Stimulated activated memory B cell treated with anti-CD40 and anti-IgM and Interleukin-4, amounts not matched to agents 10 μg/mL and 1 μg/mL and 100 μg/mL, for 72 hours (primary cell): Measurements from ENCODE around the gene PARVB.

Experiments used
- ATAC-seq: fragments of 150-1000 bp; cut with Tn5 transposase; 2 replicates; pipeline ENCODE4 v1.10.0; 2021
- H3K27ac Mint-ChIP-seq: one replicate; pipeline ENCODE4 v1.8.0; 2022; ENCODE audit warnings: mild to moderate bottlenecking, mixed read lengths
- H3K27me3 Mint-ChIP-seq: one replicate; pipeline ENCODE4 v1.8.0; 2022; ENCODE audit warnings: mixed read lengths
- H3K36me3 Mint-ChIP-seq: one replicate; pipeline ENCODE4 v1.8.0; 2022; ENCODE audit warnings: mixed read lengths
- H3K4me1 Mint-ChIP-seq: one replicate; pipeline ENCODE4 v1.8.0; 2022; ENCODE audit warnings: mixed read lengths
- H3K4me3 Mint-ChIP-seq: one replicate; pipeline ENCODE4 v1.8.0; 2022; ENCODE audit warnings: mild to moderate bottlenecking, moderate library complexity, mixed read lengths
- H3K9me3 Mint-ChIP-seq: one replicate; pipeline ENCODE4 v1.8.0; 2022; ENCODE audit warnings: mixed read lengths

PARVB gene

GRCh38 chr22:44214764-44215163 lies 190.7 kb downstream of the PARVB start:
- Mint-ChIP-seq H3K4me1 (peaks cover 2% of the 10 kb centered on the region), H3K36me3 (peaks cover 18% of the 10 kb centered on the region), H3K27me3 (no peaks in the 10 kb centered on the region), H3K9me3 (peaks cover 3% of the 10 kb centered on the region), H3K4me3 (no peak overlapping the region), H3K27ac (no peak overlapping the region)
- no peak for ATAC-seq

- H3K4me3 Mint-ChIP-seq: no peak overlapping the region
- H3K27me3 Mint-ChIP-seq: no peaks in the 10 kb centered on the region
- no peaks in the 10 kb centered on the region for H3K9me3 Mint-ChIP-seq
- ATAC-seq: no peak
- H3K27ac Mint-ChIP-seq: no peak overlapping the region
- H3K36me3 Mint-ChIP-seq: peaks cover 13% of the 10 kb centered on the region
- H3K4me1 Mint-ChIP-seq: no peaks in the 10 kb centered on the region
Measured at GRCh38 chr22:44215287-44215686, 191.2 kb downstream of the PARVB start.

GRCh38 chr22:44217346-44217745 lies 193.2 kb downstream of the PARVB start:
- Mint-ChIP-seq H3K4me3 (no peak overlapping the region), H3K36me3 (no peaks in the 10 kb centered on the region), H3K27me3 (peaks cover 10% of the 10 kb centered on the region), H3K9me3 (no peaks in the 10 kb centered on the region), H3K27ac (no peak overlapping the region), H3K4me1 (no peaks in the 10 kb centered on the region)
- no peak for ATAC-seq

- no peaks in the 10 kb centered on the region for H3K36me3 Mint-ChIP-seq
- no peak overlapping the region for H3K27ac Mint-ChIP-seq
- H3K4me1 Mint-ChIP-seq: no peaks in the 10 kb centered on the region
- H3K4me3 Mint-ChIP-seq: no peak overlapping the region
- H3K9me3 Mint-ChIP-seq: no peaks in the 10 kb centered on the region
- no peak for ATAC-seq
- H3K27me3 Mint-ChIP-seq: peaks cover 13% of the 10 kb centered on the region
Measured at GRCh38 chr22:44218071-44218470, 194.0 kb downstream of the PARVB start.

GRCh38 chr22:44219101-44219870 lies 195.2 kb downstream of the PARVB start:
- Mint-ChIP-seq H3K27ac (no peak overlapping the region), H3K4me3 (no peak overlapping the region), H3K4me1 (no peaks in the 10 kb centered on the region), H3K27me3 (peaks cover 21% of the 10 kb centered on the region), H3K36me3 (no peaks in the 10 kb centered on the region), H3K9me3 (no peaks in the 10 kb centered on the region)
- no peak for ATAC-seq

- Mint-ChIP-seq H3K36me3 (no peaks in the 10 kb centered on the region), H3K27ac (no peak overlapping the region), H3K9me3 (no peaks in the 10 kb centered on the region), H3K4me1 (no peaks in the 10 kb centered on the region), H3K4me3 (no peak overlapping the region), H3K27me3 (peaks cover 35% of the 10 kb centered on the region)
- ATAC-seq: no peak
Measured at GRCh38 chr22:44220727-44221680, 196.9 kb downstream of the PARVB start.

- Mint-ChIP-seq H3K4me1 (no peaks in the 10 kb centered on the region), H3K9me3 (peaks cover under 1% of the 10 kb centered on the region), H3K27ac (no peak overlapping the region), H3K36me3 (no peaks in the 10 kb centered on the region), H3K4me3 (no peak overlapping the region), H3K27me3 (peaks cover 42% of the 10 kb centered on the region)
- no peak for ATAC-seq
Measured at GRCh38 chr22:44221710-44222475, 197.8 kb downstream of the PARVB start.
